T-helper 1 cell treated with Interleukin-12 subunit alpha and Interleukin-12 subunit beta and Interleukin-4 antibody, amounts not matched to agents 30 μg/mL and 1 μg/mL, for 36 hours (primary cell): Measurements from ENCODE around the gene MOB4.

Experiments used
- H3K27ac Mint-ChIP-seq: one replicate; pipeline ENCODE4 v1.8.0; 2021; ENCODE audit warnings: mild to moderate bottlenecking, mixed read lengths
- H3K27me3 Mint-ChIP-seq: one replicate; pipeline ENCODE4 v1.8.0; 2021; ENCODE audit warnings: low read depth, mixed read lengths
- H3K36me3 Mint-ChIP-seq: one replicate; pipeline ENCODE4 v1.8.0; 2021; ENCODE audit warnings: low read depth, mixed read lengths
- H3K4me1 Mint-ChIP-seq: one replicate; pipeline ENCODE4 v1.8.0; 2021; ENCODE audit warnings: low read depth, mixed read lengths
- H3K4me3 Mint-ChIP-seq: one replicate; pipeline ENCODE4 v1.8.0; 2021; ENCODE audit warnings: mild to moderate bottlenecking, moderate library complexity, mixed read lengths
- H3K9me3 Mint-ChIP-seq: one replicate; pipeline ENCODE4 v1.8.0; 2021; ENCODE audit warnings: mixed read lengths

The MOB4 gene

GRCh38 chr2:197591339-197592072, 75.6 kb downstream of the MOB4 start:
- peaks cover 9% of the 10 kb centered on the region for H3K27me3 Mint-ChIP-seq
- no peaks in the 10 kb centered on the region for H3K9me3 Mint-ChIP-seq
- no peaks in the 10 kb centered on the region for H3K36me3 Mint-ChIP-seq
- H3K4me1 Mint-ChIP-seq = no peaks in the 10 kb centered on the region
- no peak overlapping the region for H3K4me3 Mint-ChIP-seq
- H3K27ac Mint-ChIP-seq = no peak overlapping the region

GRCh38 chr2:197596766-197597165, 80.9 kb downstream of the MOB4 start:
- Mint-ChIP-seq H3K4me3 (no peak overlapping the region), H3K27ac (no peak overlapping the region), H3K36me3 (no peaks in the 10 kb centered on the region), H3K9me3 (no peaks in the 10 kb centered on the region), H3K27me3 (peaks cover 25% of the 10 kb centered on the region), H3K4me1 (no peaks in the 10 kb centered on the region)

- H3K27ac Mint-ChIP-seq = no peak overlapping the region
- H3K9me3 Mint-ChIP-seq = no peaks in the 10 kb centered on the region
- peaks cover 25% of the 10 kb centered on the region for H3K27me3 Mint-ChIP-seq
- H3K4me1 Mint-ChIP-seq = no peaks in the 10 kb centered on the region
- H3K36me3 Mint-ChIP-seq = no peaks in the 10 kb centered on the region
- no peak overlapping the region for H3K4me3 Mint-ChIP-seq
These were observed 81.3 kb downstream of the MOB4 start for GRCh38 chr2:197597166-197597565.

- Mint-ChIP-seq H3K4me1 (no peaks in the 10 kb centered on the region), H3K36me3 (no peaks in the 10 kb centered on the region), H3K27ac (no peak overlapping the region), H3K4me3 (no peak overlapping the region), H3K27me3 (peaks cover 25% of the 10 kb centered on the region), H3K9me3 (no peaks in the 10 kb centered on the region)
These were observed 82.6 kb downstream of the MOB4 start for GRCh38 chr2:197598450-197598849.

GRCh38 chr2:197599285-197599965, 83.6 kb downstream of the MOB4 start:
- Mint-ChIP-seq H3K9me3 (no peaks in the 10 kb centered on the region), H3K4me1 (no peaks in the 10 kb centered on the region), H3K27me3 (peaks cover 25% of the 10 kb centered on the region), H3K36me3 (no peaks in the 10 kb centered on the region), H3K4me3 (no peak overlapping the region), H3K27ac (no peak overlapping the region)

GRCh38 chr2:197600306-197600705, 84.4 kb downstream of the MOB4 start:
- H3K9me3 Mint-ChIP-seq = no peaks in the 10 kb centered on the region
- peaks cover 17% of the 10 kb centered on the region for H3K27me3 Mint-ChIP-seq
- no peaks in the 10 kb centered on the region for H3K4me1 Mint-ChIP-seq
- H3K4me3 Mint-ChIP-seq = no peak overlapping the region
- no peak overlapping the region for H3K27ac Mint-ChIP-seq
- H3K36me3 Mint-ChIP-seq = no peaks in the 10 kb centered on the region

- H3K27ac Mint-ChIP-seq = no peak overlapping the region
- peaks cover 16% of the 10 kb centered on the region for H3K27me3 Mint-ChIP-seq
- no peak overlapping the region for H3K4me3 Mint-ChIP-seq
- H3K4me1 Mint-ChIP-seq = no peaks in the 10 kb centered on the region
- H3K9me3 Mint-ChIP-seq = no peaks in the 10 kb centered on the region
- no peaks in the 10 kb centered on the region for H3K36me3 Mint-ChIP-seq
These were observed 85.9 kb downstream of the MOB4 start for GRCh38 chr2:197601726-197602125.
